Activated naive CD4-positive, alpha-beta T cell treated with anti-CD3 and anti-CD28 coated beads for 36 hours (primary cell): ENCODE measurements around the gene TNFAIP1. TPM values are rescaled to one million over a fixed set of nuclear protein-coding genes. Genes with fewer than 3 reads are reported as not detected.
"Not testable (repeated sequence)": the region's sequence is repeated elsewhere in the genome, so short reads cannot be mapped to it uniquely, and the experiment has no call there.

Experiments used
- CTCF ChIA-PET: fragments of 350-600 bp; sonication (Branson Sonifier 250); formaldehyde crosslinking; loops from one replicate; lab custom pipeline; 2021; ENCODE audit warnings: antibody characterized with exemption; lab: Charles Lee
- DNase-seq: peaks from one replicate; pipeline ENCODE4 v3.0.0-alpha.2; 2020
- H3K27ac Mint-ChIP-seq: one replicate; pipeline ENCODE4 v1.8.0; 2021; ENCODE audit warnings: mild to moderate bottlenecking, mixed read lengths
- H3K27me3 Mint-ChIP-seq: one replicate; pipeline ENCODE4 v1.8.0; 2021; ENCODE audit warnings: low read depth, mixed read lengths
- H3K36me3 Mint-ChIP-seq: one replicate; pipeline ENCODE4 v1.8.0; 2021; ENCODE audit warnings: low read depth, mixed read lengths
- H3K4me1 Mint-ChIP-seq: one replicate; pipeline ENCODE4 v1.8.0; 2021; ENCODE audit warnings: low read depth, mixed read lengths
- H3K4me3 Mint-ChIP-seq: one replicate; pipeline ENCODE4 v1.8.0; 2021; ENCODE audit warnings: mild to moderate bottlenecking, moderate library complexity, mixed read lengths
- H3K9me3 Mint-ChIP-seq: one replicate; pipeline ENCODE4 v1.8.0; 2021; ENCODE audit warnings: mixed read lengths
- intact Hi-C: fragments of 100-400 bp; cut with micrococcal nuclease; formaldehyde crosslinking; loops from one replicate; pipeline ENCODE4 v1.15.1; 2023
- total RNA-seq, 2 experiments: library from RNA; stranded (reverse); gene quantifications; one replicate each; pipeline ENCODE4 v1.2.3, GENCODE V29; 2021

TNFAIP1 gene, protein sequence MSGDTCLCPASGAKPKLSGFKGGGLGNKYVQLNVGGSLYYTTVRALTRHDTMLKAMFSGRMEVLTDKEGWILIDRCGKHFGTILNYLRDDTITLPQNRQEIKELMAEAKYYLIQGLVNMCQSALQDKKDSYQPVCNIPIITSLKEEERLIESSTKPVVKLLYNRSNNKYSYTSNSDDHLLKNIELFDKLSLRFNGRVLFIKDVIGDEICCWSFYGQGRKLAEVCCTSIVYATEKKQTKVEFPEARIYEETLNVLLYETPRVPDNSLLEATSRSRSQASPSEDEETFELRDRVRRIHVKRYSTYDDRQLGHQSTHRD
- 10 to 100 TPM; 18.6 to 18.7 TPM for total RNA-seq

- peak; percentile 99 for DNase-seq
- peak within 1 kb of the TSS; percentile 95 for H3K4me3 Mint-ChIP-seq
- H3K4me1 Mint-ChIP-seq = peaks cover 34% of the 10 kb centered on the region
- intact Hi-C loops = loop anchor here (1.0 to 10.0 kb wide), 11 partner anchors 8 to 616 kb away; partner anchors contain the start of genes NLK, PHF12, PIGS and POLDIP2
- H3K36me3 Mint-ChIP-seq = peaks cover 2% of the 10 kb centered on the region
- no peaks in the 10 kb centered on the region for H3K27me3 Mint-ChIP-seq
- CTCF ChIA-PET = interaction anchor here (0.6 to 1.8 kb wide), 11 partner anchors 10 to 530 kb away, joined by 3 to 7 read pairs (median 3); partner anchors contain the start of gene POLDIP2
- H3K27ac Mint-ChIP-seq = peak within 1 kb of the TSS; percentile 90
- H3K9me3 Mint-ChIP-seq = no peaks in the 10 kb centered on the region
These were observed at the start of gene TNFAIP1, which contains the start of gene IFT20 for GRCh38 chr17:28335201-28335958. Gene TNFAIP1, plus strand, starts transcription at chr17:28335761. Its CDS starts 3,761 bp downstream, at chr17:28339522. Gene IFT20, minus strand, starts transcription at chr17:28335472. Its CDS starts 3,487 bp downstream, at chr17:28331985.

DNA sequence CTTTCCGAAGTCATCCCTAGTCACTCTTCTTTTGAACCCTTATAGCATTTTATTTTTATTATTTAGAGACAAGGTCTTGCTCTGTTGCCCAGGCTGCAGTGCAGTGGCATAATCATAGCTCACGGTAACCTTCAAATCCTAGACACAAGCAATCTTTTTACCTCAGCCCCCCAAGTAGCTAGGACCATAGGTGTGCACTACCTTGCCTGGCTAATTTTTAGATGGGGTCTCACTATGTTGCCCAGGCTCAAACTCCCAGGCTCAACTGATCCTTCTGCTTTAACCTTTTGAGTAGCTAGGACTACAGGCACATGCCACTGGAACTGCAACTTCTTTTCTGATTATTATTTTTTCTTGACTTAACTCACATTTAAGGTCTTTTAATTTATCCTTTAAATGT lies 49.6 kb upstream of the TNFAIP1 start:
- no peak overlapping the region for H3K27ac Mint-ChIP-seq
- peaks cover 1% of the 10 kb centered on the region for H3K27me3 Mint-ChIP-seq
- CTCF ChIA-PET = interaction anchor here (0.6 kb wide), 1 partner anchor 58 kb away, joined by 3 read pairs; no protein-coding TSS in a partner anchor
- H3K36me3 Mint-ChIP-seq = no peaks in the 10 kb centered on the region
- no peaks in the 10 kb centered on the region for H3K4me1 Mint-ChIP-seq
- no peaks in the 10 kb centered on the region for H3K9me3 Mint-ChIP-seq
- intact Hi-C loops = no loop called here
- no peak overlapping the region for H3K4me3 Mint-ChIP-seq
- no peak for DNase-seq

DNA sequence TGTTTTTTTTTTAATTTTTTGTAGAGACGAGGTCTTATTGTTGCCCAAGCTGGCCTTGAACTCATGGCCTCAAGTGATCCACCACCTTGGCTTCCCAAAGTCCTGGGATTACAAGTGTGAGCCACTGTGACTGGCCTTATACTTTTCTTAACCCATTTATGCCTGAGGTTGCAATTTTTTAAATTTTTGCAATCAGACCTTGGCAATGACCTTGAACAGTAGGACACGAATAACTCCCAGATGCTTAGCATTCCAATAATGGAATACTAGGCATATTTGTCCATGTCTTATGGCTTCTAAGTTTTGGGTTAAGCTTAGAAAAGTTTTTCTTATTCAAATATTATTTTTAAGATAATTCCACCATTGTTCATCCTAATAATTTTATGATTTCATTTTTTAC lies 44.9 kb upstream of the TNFAIP1 start:
- CTCF ChIA-PET = no interaction called here
- H3K27me3 Mint-ChIP-seq = peaks cover 6% of the 10 kb centered on the region
- no peaks in the 10 kb centered on the region for H3K36me3 Mint-ChIP-seq
- no peak overlapping the region for H3K4me3 Mint-ChIP-seq
- intact Hi-C loops = no loop called here
- no peak for DNase-seq
- no peak overlapping the region for H3K27ac Mint-ChIP-seq
- peaks cover 3% of the 10 kb centered on the region for H3K4me1 Mint-ChIP-seq
- H3K9me3 Mint-ChIP-seq = no peaks in the 10 kb centered on the region

DNA sequence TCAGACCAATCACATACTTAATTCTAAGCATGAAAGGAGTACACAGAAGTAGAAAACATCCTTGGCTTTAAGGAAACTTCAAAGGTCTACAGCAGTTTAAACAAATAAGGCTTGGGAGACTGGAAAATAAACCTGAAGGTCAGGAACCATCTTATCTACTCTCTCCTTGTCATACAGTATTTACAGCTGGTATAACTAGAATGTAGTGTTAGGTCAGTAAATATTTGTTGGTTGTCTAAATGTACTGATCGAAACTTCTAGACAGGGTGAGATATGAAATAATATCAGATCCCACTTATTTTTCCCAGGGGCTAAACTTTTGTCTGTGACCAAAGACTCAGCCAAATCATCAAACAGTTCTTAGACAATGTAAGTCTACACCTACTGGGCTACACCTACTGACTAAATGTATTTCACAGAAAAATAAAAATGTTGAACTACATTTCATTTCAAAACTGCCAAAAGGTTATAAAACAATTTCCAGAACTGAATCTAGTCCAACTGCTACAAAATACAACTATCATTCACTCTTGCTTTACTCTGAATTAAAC lies 43.7 kb upstream of the TNFAIP1 start:
- Mint-ChIP-seq H3K4me1 (peaks cover 14% of the 10 kb centered on the region), H3K9me3 (no peaks in the 10 kb centered on the region), H3K36me3 (no peaks in the 10 kb centered on the region), H3K27ac (no peak overlapping the region), H3K4me3 (no peak overlapping the region), H3K27me3 (peaks cover 6% of the 10 kb centered on the region)
- CTCF ChIA-PET = no interaction called here
- intact Hi-C loops = no loop called here
- no peak for DNase-seq

DNA sequence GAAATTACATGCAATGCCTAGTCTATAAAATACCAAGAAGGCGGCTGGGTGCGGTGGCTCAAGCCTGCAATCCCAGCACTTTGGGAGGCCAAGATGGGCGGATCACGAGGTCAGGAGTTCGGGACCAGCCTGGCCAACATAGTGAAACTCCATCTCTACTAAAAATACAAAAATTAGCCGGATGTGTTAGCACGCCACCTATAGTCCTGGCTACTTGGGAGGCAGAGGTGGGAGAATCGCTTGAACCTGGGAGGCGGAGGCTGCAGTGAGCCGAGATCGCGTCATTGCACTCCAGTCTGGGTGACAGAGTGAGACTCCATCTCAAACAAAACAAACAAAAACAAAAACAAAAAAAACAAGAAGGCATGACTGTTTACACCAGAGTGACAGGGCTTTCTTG lies 42.7 kb upstream of the TNFAIP1 start:
- CTCF ChIA-PET = not testable (repeated sequence)

DNA sequence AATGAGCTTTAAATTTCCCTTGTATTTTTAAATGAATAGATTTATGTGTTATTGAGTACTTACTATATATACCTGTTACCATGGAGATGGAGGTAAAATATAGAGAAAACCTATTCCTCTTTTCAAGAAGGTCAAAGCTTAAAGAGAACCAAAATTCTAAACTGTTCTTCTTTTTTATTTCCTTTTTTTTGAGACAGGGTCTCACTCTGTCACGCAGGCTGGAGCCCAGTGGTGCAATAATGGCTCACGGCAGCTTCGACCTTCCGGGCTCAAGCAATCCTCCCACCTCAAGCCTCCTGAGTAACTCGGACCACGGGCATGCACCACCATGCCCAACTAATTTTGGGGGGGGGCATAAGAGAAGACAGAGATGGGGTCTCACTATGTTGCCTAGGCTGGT lies 41.6 kb upstream of the TNFAIP1 start:
- Mint-ChIP-seq H3K36me3 (no peaks in the 10 kb centered on the region), H3K9me3 (no peaks in the 10 kb centered on the region), H3K27ac (no peak overlapping the region), H3K4me1 (peaks cover 16% of the 10 kb centered on the region), H3K4me3 (no peak overlapping the region), H3K27me3 (peaks cover 4% of the 10 kb centered on the region)
- CTCF ChIA-PET = interaction anchor here (0.5 kb wide), 1 partner anchor 10 kb away, joined by 5 read pairs; no protein-coding TSS in a partner anchor
- no peak for DNase-seq
- intact Hi-C loops = loop anchor here (2.0 kb wide), 1 partner anchor 25 kb away; the partner anchor contains the start of gene TMEM97

More for the DNA sequence above, 42.7 kb upstream of the TNFAIP1 start:
- H3K9me3 Mint-ChIP-seq, H3K27me3 Mint-ChIP-seq, DNase-seq, H3K4me3 Mint-ChIP-seq, H3K36me3 Mint-ChIP-seq, intact Hi-C loops, H3K27ac Mint-ChIP-seq: not testable (repeated sequence)
- H3K4me1 Mint-ChIP-seq = peaks cover 16% of the 10 kb centered on the region

GRCh38 chr17:28295677-28296578 lies 39.6 kb upstream of the TNFAIP1 start:
- DNase-seq = no peak
- CTCF ChIA-PET = interaction anchor here (0.6 to 0.8 kb wide), 3 partner anchors 24 to 62 kb away, joined by 3 read pairs; partner anchors contain the start of gene TNFAIP1
- peak overlapping the region; percentile 56 for H3K27ac Mint-ChIP-seq
- H3K36me3 Mint-ChIP-seq = no peaks in the 10 kb centered on the region
- no peak overlapping the region for H3K4me3 Mint-ChIP-seq
- peaks cover 16% of the 10 kb centered on the region for H3K4me1 Mint-ChIP-seq
- H3K27me3 Mint-ChIP-seq = peaks cover 4% of the 10 kb centered on the region
- H3K9me3 Mint-ChIP-seq = no peaks in the 10 kb centered on the region
- intact Hi-C loops = loop anchor here (1.0 to 2.0 kb wide), 2 partner anchors 18 to 23 kb away; partner anchors contain the start of gene TMEM97

GRCh38 chr17:28298449-28298848 lies 37.1 kb upstream of the TNFAIP1 start:
- no peak for DNase-seq
- Mint-ChIP-seq H3K36me3 (no peaks in the 10 kb centered on the region), H3K27me3 (peaks cover 2% of the 10 kb centered on the region), H3K27ac (no peak overlapping the region), H3K4me1 (peaks cover 16% of the 10 kb centered on the region), H3K4me3 (no peak overlapping the region), H3K9me3 (no peaks in the 10 kb centered on the region)
- CTCF ChIA-PET = interaction anchor here (0.6 to 0.7 kb wide), 2 partner anchors 10 to 112 kb away, joined by 3 read pairs; no protein-coding TSS in a partner anchor
- intact Hi-C loops = no loop called here

GRCh38 chr17:28306954-28307401 lies 28.6 kb upstream of the TNFAIP1 start:
- Mint-ChIP-seq H3K27ac (no peak overlapping the region), H3K9me3 (no peaks in the 10 kb centered on the region), H3K27me3 (peaks cover 20% of the 10 kb centered on the region), H3K4me3 (no peak overlapping the region), H3K36me3 (no peaks in the 10 kb centered on the region), H3K4me1 (no peaks in the 10 kb centered on the region)
- CTCF ChIA-PET = no interaction called here
- DNase-seq = no peak
- intact Hi-C loops = no loop called here

DNA sequence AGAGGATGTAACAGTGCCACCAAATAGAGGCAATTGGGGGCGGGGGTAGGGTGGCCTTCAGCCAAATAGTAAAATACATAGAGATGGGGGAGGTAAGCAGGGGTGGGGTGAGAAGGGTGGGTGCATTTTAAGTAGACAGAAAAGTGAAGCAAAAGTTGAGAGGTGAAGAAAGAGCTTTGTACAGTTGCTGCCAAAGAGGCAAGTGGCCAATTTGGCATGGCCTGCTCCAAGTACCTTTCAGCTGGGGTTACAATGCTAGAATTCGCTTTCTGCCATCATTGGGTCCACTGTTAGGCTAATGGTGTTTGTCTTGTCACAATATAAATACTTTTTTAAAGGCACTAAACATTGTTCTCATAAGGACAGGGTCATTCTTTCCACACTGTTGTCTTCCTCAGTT lies 21.7 kb upstream of the TNFAIP1 start:
- H3K4me3 Mint-ChIP-seq = no peak overlapping the region
- peaks cover 9% of the 10 kb centered on the region for H3K4me1 Mint-ChIP-seq
- no peaks in the 10 kb centered on the region for H3K27me3 Mint-ChIP-seq
- no peaks in the 10 kb centered on the region for H3K9me3 Mint-ChIP-seq
- intact Hi-C loops = no loop called here
- H3K27ac Mint-ChIP-seq = no peak overlapping the region
- no peak for DNase-seq
- CTCF ChIA-PET = no interaction called here
- H3K36me3 Mint-ChIP-seq = no peaks in the 10 kb centered on the region
